Activated T-cell treated with anti-CD3 and anti-CD28 coated beads, Interleukin-2, amount 50 U/mL, for 48 hours (primary cell): ENCODE data around the gene MACROD1.

Experiments
- DNase-seq, 2 experiments: peaks; one replicate each; pipeline ENCODE4 v3.0.0-alpha.2; 2020

Gene MACROD1

DNA sequence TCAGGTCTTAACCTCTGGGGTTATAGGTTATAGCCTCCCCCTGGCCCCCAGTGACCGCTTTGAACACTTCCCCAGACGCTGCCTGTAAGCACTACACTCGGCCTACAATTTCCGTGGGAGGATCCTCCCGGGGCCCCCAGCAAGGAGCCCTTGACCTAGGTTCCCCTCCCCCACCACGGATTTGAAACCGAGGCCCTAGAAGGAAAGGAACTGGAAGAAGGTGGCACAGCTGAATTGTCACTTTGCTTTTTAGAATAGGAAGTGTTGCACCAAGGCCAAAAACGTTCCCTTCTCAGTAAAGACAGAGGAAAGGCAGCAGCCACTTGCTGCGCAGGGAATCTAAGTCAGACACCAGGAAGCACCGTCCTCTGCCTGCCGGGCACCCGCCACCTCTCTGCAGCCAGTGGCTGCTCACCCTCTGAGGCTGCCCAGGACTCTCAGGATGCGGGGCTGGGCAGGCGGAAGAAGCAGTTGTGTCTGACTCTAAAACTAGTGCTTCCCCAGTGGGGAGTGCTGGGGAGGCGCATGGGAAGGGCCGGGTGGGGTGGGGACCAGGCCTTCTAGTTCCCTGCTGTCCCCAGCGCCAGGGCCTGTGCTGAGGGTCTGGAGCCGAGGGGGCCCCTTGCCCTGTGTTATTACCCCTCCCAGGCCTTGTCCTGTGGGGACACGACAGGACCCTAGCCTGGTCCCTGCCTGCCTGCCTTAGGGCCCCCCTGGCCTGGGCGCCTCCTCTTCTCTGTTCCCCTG, 138.1 kb downstream of the MACROD1 start:
- DNase-seq: no peak

DNA sequence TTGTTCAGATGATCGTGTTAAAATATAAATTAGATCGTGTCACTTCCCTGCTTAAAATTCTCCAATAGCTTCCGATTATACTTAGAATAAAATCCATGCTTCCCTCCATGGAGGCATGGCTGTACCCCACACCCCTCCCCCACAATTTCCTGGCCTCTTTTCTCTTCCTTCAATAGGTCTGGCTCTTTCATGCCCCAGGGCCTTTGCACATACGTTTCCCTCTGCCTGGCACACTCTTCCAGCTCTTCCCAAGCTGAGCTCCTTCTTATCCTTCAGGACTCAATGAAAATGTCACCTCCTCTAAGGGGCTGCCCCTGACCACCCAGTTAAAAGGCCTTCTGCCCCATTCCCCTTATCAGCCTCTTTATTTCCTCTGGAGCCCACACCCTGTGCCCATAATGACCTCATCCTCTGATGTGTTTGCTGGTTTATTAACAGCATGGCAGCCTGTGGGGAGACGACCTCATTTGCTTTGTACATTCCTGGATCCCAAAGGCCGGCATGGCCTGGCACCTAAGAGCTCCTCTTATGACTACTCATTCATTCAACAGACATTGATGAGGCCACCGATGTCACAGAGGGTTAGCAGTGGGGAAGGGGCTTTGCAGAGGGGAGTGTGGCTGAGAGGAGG, 139.2 kb downstream of the MACROD1 start:
- DNase-seq: no peak

DNA sequence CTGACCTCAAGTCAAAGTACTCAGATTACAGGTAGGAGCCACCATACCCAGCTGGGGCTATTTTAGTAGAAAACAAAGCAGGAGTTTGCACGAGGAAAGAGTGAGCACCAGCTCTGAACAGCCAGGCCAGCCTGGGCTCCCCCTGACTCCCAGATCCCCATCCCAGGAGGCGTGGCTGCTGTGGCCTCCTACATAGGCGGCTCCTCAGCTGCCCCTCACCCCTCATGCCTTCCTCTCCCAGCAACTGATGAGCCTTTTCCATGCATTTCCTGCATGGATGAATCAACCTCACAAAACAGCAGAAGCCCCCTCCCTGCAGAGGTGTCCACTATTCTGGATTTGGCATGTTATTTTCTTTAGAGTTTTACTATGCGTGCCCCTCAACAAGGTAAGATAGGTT, 140.7 kb downstream of the MACROD1 start:
- DNase-seq: no peak

DNA sequence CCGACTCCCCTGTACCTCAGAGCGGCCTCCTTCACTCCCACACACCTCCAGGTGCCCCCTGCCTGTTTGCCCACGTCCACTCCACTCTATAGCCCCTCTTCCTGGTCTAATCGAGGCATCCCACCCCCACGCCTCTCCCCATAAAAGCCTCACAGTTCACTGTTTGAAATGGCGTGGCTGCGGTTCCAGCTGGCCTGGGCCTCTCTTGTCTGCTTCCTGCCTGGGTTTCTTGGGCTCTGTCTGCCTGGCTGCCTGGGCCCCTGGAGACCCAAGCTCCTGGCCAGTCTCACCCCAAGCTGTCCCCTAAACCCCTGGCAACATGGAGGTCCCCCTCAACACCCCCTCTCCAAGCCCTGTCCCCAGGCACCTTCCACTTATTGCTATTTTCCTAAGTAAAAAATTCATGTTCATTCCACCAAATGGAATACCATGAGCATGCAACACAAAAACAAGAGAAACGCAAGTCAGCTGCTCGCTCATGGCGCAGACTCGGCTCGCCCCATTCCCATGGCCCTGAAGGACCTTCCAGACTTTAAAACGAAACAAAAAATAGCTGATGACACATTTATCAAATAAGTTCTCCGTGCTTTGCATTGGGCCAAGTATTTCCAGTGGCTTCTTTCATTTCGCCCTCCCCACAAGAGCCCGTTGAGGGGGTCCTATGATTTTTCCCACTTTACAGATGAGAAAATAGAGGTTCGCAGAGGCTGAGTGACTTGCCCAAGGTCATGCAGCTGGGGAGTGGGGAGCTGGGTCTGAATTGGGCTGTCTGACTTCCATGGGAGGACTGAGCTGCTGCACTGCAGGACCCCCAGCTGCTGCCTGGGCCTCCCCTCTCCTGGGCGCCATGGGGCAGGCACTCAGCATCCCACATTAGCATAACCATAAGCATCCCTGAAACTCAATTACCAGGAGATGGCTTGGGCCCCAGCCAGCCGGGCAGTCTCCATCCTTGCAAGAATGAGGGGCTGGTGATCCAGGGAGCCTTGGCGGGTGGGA, 141.9 kb downstream of the MACROD1 start:
- DNase-seq: no peak

DNA sequence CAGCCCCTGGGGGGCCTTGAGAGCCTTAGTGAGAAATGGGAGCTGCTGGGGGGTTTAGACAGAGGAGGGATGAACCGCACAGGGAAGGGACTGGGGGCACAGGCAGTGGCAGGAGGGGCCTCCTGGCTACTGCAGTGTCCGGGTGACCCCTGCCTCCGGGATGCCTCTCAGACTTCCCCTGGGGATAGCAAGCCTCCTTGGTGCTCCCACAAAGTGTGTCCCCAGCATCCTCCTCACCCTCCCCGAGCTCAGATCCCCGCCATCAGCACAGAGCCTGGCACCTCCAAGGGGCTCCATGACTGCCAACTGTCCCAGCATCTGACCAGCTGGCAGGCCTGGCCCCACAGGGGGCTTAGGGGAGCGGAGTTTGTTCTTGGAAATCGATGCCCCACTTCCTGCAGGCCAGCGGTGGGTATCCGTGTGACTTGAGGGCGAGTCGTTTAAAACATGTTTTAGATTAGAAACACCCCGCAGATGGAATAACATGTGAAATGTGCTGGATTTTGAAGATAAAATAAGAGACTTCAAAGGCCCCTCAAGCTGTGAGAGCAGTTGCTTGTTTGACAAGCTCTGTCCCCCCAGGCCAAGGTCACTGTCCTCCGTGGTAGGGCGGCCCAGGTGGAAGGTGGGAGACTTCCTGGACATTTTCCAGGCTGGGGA, 143.7 kb downstream of the MACROD1 start:
- no peak for DNase-seq

DNA sequence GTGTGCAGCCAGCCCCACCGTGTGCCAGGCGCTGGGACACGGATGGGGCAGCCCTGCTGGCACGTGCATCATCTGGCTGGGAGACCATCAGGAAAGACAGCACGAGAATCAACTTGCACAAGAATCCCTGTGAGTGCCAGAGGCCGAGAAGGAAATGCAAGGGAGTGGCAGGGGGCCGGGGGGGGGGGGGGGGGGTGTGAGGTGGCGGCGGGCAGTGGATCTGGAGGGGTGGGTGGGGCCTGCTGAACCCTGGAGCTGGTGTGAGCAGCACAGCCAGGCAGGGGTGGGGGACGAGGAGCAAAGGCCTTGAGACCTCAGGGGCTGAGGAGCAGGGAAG, 144.2 kb downstream of the MACROD1 start:
- DNase-seq: no peak

DNA sequence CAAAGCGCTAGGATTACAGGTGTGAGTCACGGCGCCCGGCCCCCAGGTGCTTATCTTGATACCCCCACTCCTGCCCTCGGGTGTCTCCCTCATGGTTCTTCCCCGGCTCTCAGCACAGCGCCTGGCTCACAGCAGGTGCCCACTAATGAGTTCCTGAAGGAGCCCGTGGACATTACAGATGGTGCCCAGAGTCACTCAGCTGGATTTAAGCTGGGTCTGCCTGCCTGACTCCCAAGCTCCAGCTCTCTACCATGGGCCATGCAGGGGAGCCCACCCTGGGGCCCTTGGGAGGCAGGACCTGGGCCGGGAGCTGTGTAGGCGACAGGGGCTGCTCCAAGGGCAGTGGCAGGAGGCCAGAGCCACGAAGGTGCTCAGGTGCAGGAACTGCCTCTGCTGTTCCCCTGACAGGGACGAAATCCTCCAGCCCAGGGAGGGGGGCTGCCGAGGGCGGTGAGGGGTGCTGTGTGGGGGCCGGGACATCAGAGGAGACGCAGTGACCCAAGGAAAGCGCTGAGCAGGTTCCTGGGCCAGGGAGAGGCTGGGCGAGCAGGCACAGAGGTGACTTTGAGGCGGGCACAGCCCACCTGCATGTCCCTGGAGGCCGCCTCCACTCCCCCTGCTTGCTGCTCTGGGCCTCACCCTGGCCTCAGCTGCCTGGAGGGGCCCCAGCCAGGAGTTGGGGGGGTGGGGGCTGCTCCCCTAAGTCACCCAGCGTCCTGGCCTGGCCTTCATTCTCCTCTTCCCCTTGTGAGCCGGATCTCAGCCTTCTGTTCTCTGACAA, 144.7 kb downstream of the MACROD1 start:
- no peak for DNase-seq

DNA sequence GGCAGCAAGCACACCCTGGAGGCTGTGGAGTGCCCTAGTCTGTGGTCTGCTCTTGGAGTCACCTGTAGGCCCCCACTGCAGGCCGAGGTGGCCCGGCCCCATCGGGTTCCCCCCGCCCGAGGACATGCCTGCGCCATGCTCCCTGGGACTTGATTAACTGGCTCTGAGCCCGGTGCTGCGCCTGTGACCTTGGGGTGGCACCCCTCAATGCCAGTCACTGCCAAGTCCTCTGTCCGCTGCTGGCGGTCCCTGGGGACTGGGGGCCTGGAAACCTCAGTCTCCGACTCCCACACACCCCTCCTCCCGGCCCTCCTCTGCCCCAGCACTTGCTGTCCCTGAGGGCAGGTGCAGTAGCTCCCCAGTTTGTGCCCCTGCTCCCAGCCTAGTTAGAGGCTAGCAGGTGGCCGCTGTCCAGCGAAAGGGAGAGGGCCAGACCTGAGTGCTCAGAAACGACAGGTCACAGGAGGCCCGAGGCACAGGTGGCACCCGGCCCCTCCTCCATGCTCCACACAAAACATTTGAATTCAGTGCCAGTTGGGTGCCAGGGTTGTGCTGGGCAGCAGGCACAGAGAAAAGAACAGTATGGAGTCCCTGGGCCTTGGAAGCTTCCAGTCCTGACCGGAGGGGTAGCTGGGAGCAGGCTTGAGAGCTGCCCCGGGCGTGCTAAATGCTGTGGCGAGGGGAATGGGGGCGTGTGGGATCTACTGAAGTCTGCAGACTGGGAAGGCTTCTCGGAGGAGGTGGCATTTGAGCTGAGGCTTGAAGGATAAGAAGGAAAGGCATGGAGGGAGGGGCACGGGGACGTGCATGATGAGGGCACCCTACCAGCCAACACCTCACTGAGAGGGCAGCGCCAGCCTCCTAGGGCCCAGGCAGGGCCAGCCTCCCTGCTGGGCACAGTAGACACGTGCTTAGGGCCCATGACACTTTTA, 146.5 kb downstream of the MACROD1 start:
- DNase-seq: no peak

DNA sequence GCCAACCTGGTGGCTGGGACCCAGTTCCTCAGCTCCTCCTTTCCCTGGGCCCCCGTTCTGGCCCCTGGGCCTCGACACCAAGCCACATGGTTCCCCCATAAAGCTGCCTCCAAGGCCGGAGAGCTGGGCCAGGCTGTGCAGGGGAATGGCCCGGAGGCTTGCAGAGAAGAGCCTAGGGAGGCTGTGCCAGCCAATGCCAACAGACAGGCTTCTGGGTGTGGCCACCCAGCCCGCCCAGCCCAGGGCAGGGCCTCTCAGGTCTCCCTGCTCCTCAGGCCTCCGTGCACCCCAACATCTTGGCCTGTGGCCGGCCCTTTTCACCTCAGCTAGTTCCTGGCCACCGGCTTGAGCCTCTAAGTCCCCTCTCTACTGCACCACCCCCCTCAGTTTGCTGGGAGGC, 147.6 kb downstream of the MACROD1 start:
- no peak for DNase-seq

DNA sequence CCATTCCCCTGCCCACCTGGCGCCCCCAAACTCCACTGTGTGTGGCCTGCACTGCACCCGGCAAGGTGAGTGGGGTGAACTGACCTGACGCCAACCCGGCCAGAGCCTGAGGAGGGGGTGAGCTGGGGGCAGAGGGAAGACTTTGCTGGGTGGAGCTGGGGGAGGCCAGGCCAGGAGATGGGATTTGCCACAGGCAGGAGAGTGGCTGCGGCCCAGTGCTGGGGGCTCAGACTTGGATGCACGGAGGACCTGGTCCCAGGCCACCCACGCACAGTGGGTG, 148.0 kb downstream of the MACROD1 start:
- no peak for DNase-seq

DNA sequence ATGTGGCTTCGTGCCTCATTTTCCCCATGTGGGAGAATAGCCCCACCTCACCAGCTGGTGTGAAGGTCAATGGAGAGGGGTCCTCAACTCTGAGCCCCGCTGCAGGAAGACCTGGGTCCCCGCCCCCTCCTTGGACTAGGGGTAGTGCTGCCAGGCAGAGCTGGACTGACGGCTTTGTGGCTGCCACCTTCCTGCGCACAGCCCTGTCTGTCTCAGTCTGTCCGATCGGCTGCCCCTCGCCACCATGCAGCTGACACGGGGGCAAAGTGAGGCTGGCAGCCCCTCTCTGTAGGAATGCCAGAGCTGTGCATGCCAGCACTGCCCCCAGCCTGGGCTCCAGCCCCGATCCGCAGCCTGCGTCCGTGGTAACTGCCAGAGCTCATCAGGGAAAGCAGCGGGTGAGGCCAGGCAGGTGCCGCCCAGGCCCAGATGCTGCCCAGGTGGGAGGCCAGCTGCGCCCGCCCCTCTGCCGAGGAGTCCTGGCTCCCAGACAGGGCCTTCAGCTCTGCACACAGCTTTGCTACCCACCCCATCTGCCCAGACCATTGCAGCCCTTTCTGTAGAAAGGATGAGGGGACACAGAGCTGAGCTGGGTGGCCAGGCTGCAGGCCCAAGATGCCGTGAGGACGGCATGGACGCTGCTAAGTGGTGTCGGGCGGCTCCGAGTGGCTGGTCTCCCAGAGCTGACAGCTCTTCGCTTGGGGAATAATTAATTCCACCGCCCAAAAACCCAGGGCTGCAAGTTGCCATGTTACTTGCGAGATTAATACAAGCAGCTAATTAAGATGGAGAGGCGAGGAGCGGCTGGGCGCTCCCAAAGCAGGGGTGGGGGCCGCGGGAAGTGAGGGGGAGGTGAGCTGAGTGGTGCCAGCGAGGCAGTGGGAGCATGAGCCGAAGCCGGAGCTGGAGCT, 149.7 kb downstream of the MACROD1 start:
- no peak for DNase-seq

DNA sequence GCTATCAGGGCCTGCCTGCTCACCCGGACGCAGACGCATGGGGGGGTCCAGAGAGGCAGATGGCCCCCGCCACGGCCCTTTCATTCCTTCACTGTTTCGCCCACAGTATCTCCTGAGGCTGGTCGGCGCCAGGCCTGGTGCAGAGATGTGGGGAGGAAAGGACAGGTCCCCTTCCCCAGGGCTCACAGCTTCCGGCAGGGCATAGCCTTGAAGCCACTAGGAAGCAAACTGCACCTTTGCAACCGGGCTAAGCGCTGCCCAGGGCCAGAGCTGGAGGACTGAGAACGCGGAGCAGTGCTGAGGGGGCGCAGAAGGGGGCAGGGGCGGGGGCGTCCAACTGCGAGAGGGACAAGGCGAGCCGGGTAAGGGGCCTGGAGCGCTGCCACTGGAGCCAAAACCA, 150.4 kb downstream of the MACROD1 start:
- DNase-seq: no peak

DNA sequence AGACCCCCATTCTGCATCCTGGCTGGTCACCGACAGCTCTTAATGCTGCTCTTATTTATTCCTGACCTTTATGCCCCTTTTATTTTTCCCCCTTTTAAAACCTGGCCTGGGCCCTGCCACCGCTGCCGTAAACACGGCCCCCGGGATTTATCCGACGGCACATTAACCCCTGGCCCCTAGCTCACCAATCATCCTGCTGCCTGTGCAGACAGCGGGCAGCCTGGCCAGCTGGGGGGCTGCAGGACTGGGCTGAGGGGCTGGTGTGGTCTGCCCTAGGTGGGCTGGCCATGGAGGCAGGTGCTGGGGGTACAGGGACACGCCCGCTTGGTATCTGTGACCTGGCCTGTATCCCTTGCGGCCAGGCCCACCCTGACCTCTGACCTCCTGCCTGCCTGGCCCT, 151.6 kb downstream of the MACROD1 start:
- no peak for DNase-seq

DNA sequence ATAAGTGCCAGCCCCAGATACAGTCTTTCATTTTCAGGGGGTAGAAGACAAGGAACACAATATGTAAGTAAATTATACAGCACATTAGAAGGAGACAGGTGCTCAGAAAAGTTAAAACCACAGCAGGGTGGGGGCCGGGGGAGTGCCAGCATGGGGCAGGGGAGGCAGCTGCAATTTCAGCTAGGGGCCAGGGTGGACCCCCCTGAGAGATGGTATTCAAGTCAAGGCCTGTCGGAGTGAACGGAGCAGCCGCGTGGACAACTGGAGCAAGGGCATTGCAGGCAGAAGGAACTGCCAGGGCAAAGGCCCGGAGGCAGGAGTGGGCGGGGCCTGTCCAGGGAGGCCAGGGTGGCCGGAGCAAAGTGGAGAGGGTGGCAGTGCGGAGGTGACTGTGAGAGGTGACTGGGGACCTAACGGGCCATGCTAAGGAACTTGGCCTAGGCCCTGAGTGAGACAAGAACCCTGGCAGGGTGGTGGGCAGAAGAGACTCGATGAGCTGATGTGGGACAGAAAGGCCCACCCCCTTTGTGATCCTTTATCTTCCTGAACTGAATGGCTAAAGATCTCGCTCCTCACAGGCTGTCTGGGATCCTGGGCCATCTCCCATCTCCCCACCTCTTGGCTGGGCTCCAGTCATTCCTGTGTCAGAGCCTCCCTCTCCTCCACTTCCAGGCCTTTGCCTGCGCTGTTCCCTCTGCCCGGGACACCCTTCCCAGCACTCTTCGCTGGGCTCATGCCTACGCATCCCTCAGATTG, 152.6 kb downstream of the MACROD1 start:
- DNase-seq: no peak

DNA sequence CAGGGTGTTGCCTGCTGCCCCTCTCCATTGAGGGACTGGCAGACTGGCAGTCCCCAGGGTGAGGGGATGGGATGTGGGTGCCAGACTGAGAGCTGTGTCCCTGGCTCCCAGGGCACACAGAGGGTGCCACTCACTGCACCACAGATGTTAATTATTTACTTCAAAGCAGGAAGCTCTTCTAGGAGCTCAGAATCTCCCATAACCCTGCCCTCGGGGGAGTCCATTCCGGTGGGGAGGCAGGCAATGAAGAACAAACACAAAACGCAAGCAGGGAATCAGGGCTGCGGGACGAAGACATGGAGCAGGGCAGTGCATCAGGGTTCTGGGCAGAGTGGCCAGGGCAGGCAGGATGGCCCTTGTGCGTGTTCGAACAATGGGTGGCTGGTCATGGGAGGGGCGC, 154.5 kb downstream of the MACROD1 start:
- no peak for DNase-seq

DNA sequence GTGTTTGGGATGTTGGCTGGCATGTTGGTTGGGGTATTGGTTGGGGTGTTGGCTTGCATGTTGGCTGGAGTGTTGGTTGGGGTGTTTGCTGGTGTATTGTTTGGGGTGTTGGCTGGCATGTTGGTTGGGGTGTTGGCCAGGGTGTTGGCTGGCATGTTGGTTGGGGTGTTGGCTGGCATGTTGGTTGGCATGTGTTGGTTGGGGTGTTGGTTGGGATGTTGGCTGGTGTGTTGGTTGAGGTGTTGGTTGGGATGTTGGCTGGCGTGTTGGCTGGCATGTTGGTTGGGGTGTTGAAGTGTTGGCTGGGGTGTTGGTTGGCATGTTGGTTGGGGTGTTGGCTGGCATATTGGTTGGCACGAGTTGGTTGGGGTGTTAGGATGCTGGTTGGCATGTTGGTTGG, 155.1 kb downstream of the MACROD1 start:
- no peak for DNase-seq

DNA sequence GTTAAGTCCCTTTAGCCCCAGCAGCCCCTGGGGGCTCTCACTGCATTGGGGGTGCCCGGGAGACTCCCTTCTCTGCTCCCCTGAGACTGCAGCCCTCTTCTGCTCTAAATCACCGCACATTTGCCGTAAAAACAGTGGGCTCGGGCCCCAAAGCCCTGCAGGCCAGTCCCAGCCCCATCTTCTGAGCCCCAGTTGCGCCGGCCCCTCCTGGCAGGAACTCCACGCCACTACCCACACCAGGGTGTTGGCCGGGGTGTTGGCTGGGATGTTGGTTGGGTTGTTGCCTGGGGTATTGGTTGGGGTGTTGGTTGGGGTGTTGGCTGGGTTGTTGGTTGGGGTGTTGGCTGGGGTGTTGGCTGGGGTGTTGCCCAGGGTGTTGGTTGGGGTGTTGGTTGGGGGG, 156.2 kb downstream of the MACROD1 start:
- DNase-seq: no peak

DNA sequence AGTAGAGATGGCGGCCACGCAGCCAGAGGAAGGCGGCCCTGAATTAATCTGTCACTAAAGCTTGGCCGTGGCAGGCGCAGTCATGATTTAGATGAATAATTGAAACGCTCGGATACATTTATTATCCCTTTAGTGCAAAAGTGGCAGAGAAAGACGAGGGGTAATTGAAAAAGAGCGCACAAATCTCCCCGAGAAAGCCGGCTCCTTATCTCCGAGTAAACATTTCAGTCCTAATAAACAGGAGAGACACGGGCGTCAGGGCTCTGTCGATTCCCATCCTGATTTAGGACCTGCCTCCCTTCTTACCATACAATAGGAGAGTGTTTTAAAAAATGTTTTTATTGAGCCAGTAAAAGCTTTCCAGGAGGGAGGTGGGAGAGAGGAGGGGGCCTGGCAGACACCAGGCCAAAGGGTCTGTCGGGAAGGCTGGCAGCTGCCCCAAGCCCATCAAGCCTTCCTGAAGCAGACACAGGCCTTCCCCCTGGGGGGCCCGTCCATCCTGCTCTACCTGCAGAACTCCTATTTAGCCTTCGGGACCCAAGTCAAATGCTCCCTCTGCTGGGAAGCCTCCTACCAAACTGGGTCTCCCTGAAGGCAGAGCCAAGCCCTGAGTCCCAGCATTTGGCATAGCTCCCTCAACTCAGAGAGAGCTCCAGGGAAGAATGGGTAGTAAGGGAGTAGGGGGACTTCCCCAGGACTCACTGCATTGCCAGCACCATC, 156.8 kb downstream of the MACROD1 start:
- no peak for DNase-seq
